GM12891 (cell line): ENCODE measurements around the gene HAPLN2.

Experiments
- POLR2A ChIP-seq: IDR thresholded peaks from 2 replicates; pipeline ENCODE4 v1.6.1; 2011; ENCODE audit warnings: low read depth, low read length, control low read depth
- POLR2AphosphoS5 ChIP-seq: IDR thresholded peaks from 2 replicates; pipeline ENCODE4 v1.6.1; 2011; ENCODE audit warnings: low read depth, low read length, control low read depth
- SPI1 ChIP-seq: IDR thresholded peaks from 2 replicates; pipeline ENCODE4 v1.6.1; 2011; ENCODE audit warnings: low read depth, low read length, control low read depth
- TAF1 ChIP-seq: IDR thresholded peaks from 2 replicates; pipeline ENCODE4 v1.6.1; 2011; ENCODE audit warnings: low read depth, low read length, control low read depth

DNA sequence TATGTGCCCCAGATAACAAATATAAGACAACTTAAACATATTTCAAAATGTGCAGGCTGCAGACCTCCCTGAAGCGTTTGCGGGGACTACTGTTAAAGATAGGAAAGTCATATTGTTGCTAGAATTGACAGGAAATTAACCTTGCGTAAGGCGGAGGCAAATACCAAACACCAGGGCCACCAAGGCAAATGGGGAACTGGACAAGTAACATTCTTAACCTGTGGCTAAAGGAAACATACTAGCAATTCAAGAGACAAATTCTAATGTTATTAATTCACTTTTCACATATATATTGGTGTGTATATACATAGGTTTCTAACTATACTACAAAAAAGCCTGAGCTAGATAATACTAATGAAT is 6.8 kb downstream of the HAPLN2 start:
- TF ChIP-seq POLR2A (no peak), TAF1 (no peak), POLR2AphosphoS5 (no peak), SPI1 (no peak)
